Measurements from ENCODE around the gene CYCS.
A peak's percentile ranks its signal among the peaks of the same experiment; 100 is the strongest.

Gene CYCS

GRCh38 chr7:25098096-25099046 lies 26.7 kb downstream of the CYCS start:
- H3K9me3 ChIP-seq (ENCODE audit: insufficient read depth, low read length), result no peaks in the 10 kb centered on the region
- peak; percentile 70 for DNase-seq (ENCODE audit: low read depth, low spot score)
- no peak overlapping the region for H3K9ac ChIP-seq (ENCODE audit: insufficient read length, low read depth)
- H3K4me3 ChIP-seq (ENCODE audit: insufficient read length, low read depth), result no peak overlapping the region
- no peak for TF ChIP-seq SUZ12 (IDR thresholded peaks at IDR 0.05; ENCODE audit: extremely low read depth, insufficient read depth, insufficient read length)
- TF ChIP-seq ZNF274 (IDR thresholded peaks at IDR 0.05; ENCODE audit: low read depth, low read length), result no peak
- no peak for TF ChIP-seq YY1 (IDR thresholded peaks at IDR 0.05; ENCODE audit: insufficient read depth, insufficient read length)
- H3K36me3 ChIP-seq (ENCODE audit: insufficient read depth, insufficient read length, low read length), result no peaks in the 10 kb centered on the region
- no peaks in the 10 kb centered on the region for H3K27me3 ChIP-seq (ENCODE audit: insufficient read depth, insufficient read length)
- no peaks in the 10 kb centered on the region for H3K4me1 ChIP-seq (ENCODE audit: insufficient read depth, insufficient read length)

GRCh38 chr7:25095516-25096345 lies 29.3 kb downstream of the CYCS start:
- TF ChIP-seq SUZ12 (IDR thresholded peaks at IDR 0.05; ENCODE audit: extremely low read depth, insufficient read depth, insufficient read length), result no peak
- no peaks in the 10 kb centered on the region for H3K27me3 ChIP-seq (ENCODE audit: insufficient read depth, insufficient read length)
- H3K4me3 ChIP-seq (ENCODE audit: insufficient read length, low read depth), result no peak overlapping the region
- H3K9ac ChIP-seq (ENCODE audit: insufficient read length, low read depth), result no peak overlapping the region
- no peak for DNase-seq (ENCODE audit: low read depth, low spot score)
- H3K4me1 ChIP-seq (ENCODE audit: insufficient read depth, insufficient read length), result no peaks in the 10 kb centered on the region
- no peaks in the 10 kb centered on the region for H3K36me3 ChIP-seq (ENCODE audit: insufficient read depth, insufficient read length, low read length)
- no peaks in the 10 kb centered on the region for H3K9me3 ChIP-seq (ENCODE audit: insufficient read depth, low read length)

- H3K4me1 ChIP-seq (ENCODE audit: insufficient read depth, insufficient read length), result no peaks in the 10 kb centered on the region
- no peaks in the 10 kb centered on the region for H3K9me3 ChIP-seq (ENCODE audit: insufficient read depth, low read length)
- H3K9ac ChIP-seq (ENCODE audit: insufficient read length, low read depth), result no peak overlapping the region
- no peak for TF ChIP-seq ZNF274 (IDR thresholded peaks at IDR 0.05; ENCODE audit: low read depth, low read length)
- no peak for TF ChIP-seq SUZ12 (IDR thresholded peaks at IDR 0.05; ENCODE audit: extremely low read depth, insufficient read depth, insufficient read length)
- TF ChIP-seq YY1 (IDR thresholded peaks at IDR 0.05; ENCODE audit: insufficient read depth, insufficient read length), result no peak
- no peaks in the 10 kb centered on the region for H3K36me3 ChIP-seq (ENCODE audit: insufficient read depth, insufficient read length, low read length)
- peak; percentile 81 for DNase-seq (ENCODE audit: low read depth, low spot score)
- H3K27me3 ChIP-seq (ENCODE audit: insufficient read depth, insufficient read length), result no peaks in the 10 kb centered on the region
- no peak overlapping the region for H3K4me3 ChIP-seq (ENCODE audit: insufficient read length, low read depth)
These were observed 31.7 kb downstream of the CYCS start for GRCh38 chr7:25093268-25093826.

- H3K27me3 ChIP-seq (ENCODE audit: insufficient read depth, insufficient read length), result no peaks in the 10 kb centered on the region
- H3K4me1 ChIP-seq (ENCODE audit: insufficient read depth, insufficient read length), result no peaks in the 10 kb centered on the region
- H3K36me3 ChIP-seq (ENCODE audit: insufficient read depth, insufficient read length, low read length), result no peaks in the 10 kb centered on the region
- H3K9ac ChIP-seq (ENCODE audit: insufficient read length, low read depth), result no peak overlapping the region
- no peak overlapping the region for H3K4me3 ChIP-seq (ENCODE audit: insufficient read length, low read depth)
- DNase-seq (ENCODE audit: low read depth, low spot score), result no peak
- no peaks in the 10 kb centered on the region for H3K9me3 ChIP-seq (ENCODE audit: insufficient read depth, low read length)
- TF ChIP-seq SUZ12 (IDR thresholded peaks at IDR 0.05; ENCODE audit: extremely low read depth, insufficient read depth, insufficient read length) (no peak), ZNF274 (IDR thresholded peaks at IDR 0.05; ENCODE audit: low read depth, low read length) (no peak), YY1 (IDR thresholded peaks at IDR 0.05; ENCODE audit: insufficient read depth, insufficient read length) (no peak)
These were observed 33.3 kb downstream of the CYCS start for GRCh38 chr7:25091779-25092178.

DNA sequence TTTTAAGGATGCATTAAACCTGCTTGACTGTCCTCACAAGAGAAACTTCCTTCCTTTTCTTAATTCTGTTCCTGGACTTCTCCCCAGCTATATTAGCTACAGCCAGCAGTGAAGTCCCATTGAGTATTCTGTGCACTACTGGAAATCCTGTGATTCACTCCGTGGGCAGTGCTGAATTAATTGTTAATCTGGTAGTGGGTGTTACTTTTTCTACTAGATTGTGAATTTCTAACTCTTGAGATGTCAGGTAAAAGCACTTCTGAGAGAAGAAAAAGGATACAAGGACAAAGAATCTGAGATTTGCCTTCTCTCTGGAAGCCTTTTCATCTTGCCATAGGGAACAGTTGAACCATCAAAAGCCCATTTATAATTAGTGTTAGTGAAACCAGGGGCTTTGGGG lies 33.9 kb downstream of the CYCS start:
- Histone ChIP-seq H3K9me3 (ENCODE audit: insufficient read depth, low read length) (no peaks in the 10 kb centered on the region), H3K36me3 (ENCODE audit: insufficient read depth, insufficient read length, low read length) (no peaks in the 10 kb centered on the region), H3K9ac (ENCODE audit: insufficient read length, low read depth) (no peak overlapping the region), H3K4me1 (ENCODE audit: insufficient read depth, insufficient read length) (no peaks in the 10 kb centered on the region), H3K4me3 (ENCODE audit: insufficient read length, low read depth) (no peak overlapping the region), H3K27me3 (ENCODE audit: insufficient read depth, insufficient read length) (no peaks in the 10 kb centered on the region)
- TF ChIP-seq SUZ12 (IDR thresholded peaks at IDR 0.05; ENCODE audit: extremely low read depth, insufficient read depth, insufficient read length) (no peak), YY1 (IDR thresholded peaks at IDR 0.05; ENCODE audit: insufficient read depth, insufficient read length) (no peak), ZNF274 (IDR thresholded peaks at IDR 0.05; ENCODE audit: low read depth, low read length) (no peak)
- no peak for DNase-seq (ENCODE audit: low read depth, low spot score)

DNA sequence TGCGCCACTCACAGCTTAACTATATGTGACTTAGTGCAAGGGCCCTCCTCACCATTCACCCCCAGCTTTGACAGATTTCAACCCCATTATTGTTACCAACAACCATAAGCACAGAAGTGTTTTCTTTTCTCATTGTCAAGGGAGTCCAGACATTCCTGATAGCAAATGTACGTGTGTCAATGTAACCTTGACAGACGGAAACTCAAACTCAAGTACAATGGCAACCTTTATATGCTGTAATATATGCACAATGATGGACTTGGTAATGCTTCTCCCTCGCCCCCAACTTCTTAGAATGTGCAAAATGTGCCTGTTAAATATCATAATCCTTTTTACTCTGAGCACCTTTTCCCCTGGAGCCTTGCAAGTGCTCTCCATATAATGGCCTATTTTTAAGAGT lies 34.7 kb downstream of the CYCS start:
- no peaks in the 10 kb centered on the region for H3K36me3 ChIP-seq (ENCODE audit: insufficient read depth, insufficient read length, low read length)
- no peak overlapping the region for H3K9ac ChIP-seq (ENCODE audit: insufficient read length, low read depth)
- no peaks in the 10 kb centered on the region for H3K9me3 ChIP-seq (ENCODE audit: insufficient read depth, low read length)
- no peak overlapping the region for H3K4me3 ChIP-seq (ENCODE audit: insufficient read length, low read depth)
- no peaks in the 10 kb centered on the region for H3K27me3 ChIP-seq (ENCODE audit: insufficient read depth, insufficient read length)
- no peaks in the 10 kb centered on the region for H3K4me1 ChIP-seq (ENCODE audit: insufficient read depth, insufficient read length)
- no peak for DNase-seq (ENCODE audit: low read depth, low spot score)
- TF ChIP-seq ZNF274 (IDR thresholded peaks at IDR 0.05; ENCODE audit: low read depth, low read length), result no peak
- no peak for TF ChIP-seq SUZ12 (IDR thresholded peaks at IDR 0.05; ENCODE audit: extremely low read depth, insufficient read depth, insufficient read length)
- no peak for TF ChIP-seq YY1 (IDR thresholded peaks at IDR 0.05; ENCODE audit: insufficient read depth, insufficient read length)

DNA sequence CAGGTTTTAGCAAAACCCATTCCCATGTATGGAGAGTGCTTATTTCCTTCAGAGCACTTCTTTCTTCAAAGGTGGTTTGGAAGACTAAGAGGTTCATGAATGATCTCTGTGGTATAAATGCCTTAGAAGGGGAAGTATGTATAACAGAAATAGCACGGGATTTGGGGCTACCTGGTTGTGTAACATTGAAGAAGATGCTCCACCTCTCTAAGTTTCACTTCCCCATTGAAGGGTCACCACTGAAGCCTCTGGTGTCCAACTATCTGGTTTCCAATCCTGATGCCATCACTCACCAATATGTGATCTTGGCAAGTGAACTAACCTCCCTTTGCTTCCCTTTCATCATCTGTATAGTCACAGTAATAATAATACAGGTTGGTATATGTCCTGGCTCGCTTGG lies 37.2 kb downstream of the CYCS start:
- Histone ChIP-seq H3K4me1 (ENCODE audit: insufficient read depth, insufficient read length) (no peaks in the 10 kb centered on the region), H3K36me3 (ENCODE audit: insufficient read depth, insufficient read length, low read length) (no peaks in the 10 kb centered on the region), H3K27me3 (ENCODE audit: insufficient read depth, insufficient read length) (no peaks in the 10 kb centered on the region), H3K9me3 (ENCODE audit: insufficient read depth, low read length) (no peaks in the 10 kb centered on the region), H3K9ac (ENCODE audit: insufficient read length, low read depth) (no peak overlapping the region), H3K4me3 (ENCODE audit: insufficient read length, low read depth) (no peak overlapping the region)
- TF ChIP-seq ZNF274 (IDR thresholded peaks at IDR 0.05; ENCODE audit: low read depth, low read length) (no peak), SUZ12 (IDR thresholded peaks at IDR 0.05; ENCODE audit: extremely low read depth, insufficient read depth, insufficient read length) (no peak), YY1 (IDR thresholded peaks at IDR 0.05; ENCODE audit: insufficient read depth, insufficient read length) (no peak)
- no peak for DNase-seq (ENCODE audit: low read depth, low spot score)
